Tibial artery (tissue), 4 donors: ENCODE data around the gene A4GALT.

Source experiments
- DNase-seq, 2 donors: peaks; one replicate each; pipeline ENCODE4 v3.0.0-alpha.2; 2019
- H3K27ac ChIP-seq, 2 donors: fragments of 200-600 bp; sonication (generic) in 1 of 2; 1 replicate in 1 of 2; 2 replicates in 1 of 2; pipeline ENCODE4 v1.5.1; 2018 to 2019; ENCODE audit warnings: mild to moderate bottlenecking in 1 of 2
- H3K27me3 ChIP-seq, 2 donors: fragments of 200-600 bp; sonication (generic) in 1 of 2; one replicate each; pipeline versions ENCODE4 v1.5.1 to v1.6.0; 2016 to 2019
- H3K36me3 ChIP-seq, 3 donors: fragments of 200-600 bp; sonication (generic) in 2 of 3; one replicate each; pipeline ENCODE4 v1.5.1; 2016 to 2019; ENCODE audit warnings: mild to moderate bottlenecking in 2 of 3
- H3K4me1 ChIP-seq, 4 donors: fragments of 200-600 bp; sonication (generic) in 2 of 4; 1 replicate in 3 of 4; 2 replicates in 1 of 4; pipeline ENCODE4 v1.5.1; 2016 to 2019
- H3K4me3 ChIP-seq, 2 donors: fragments of 200-600 bp; sonication (generic) in 1 of 2; 1 replicate in 1 of 2; 2 replicates in 1 of 2; pipeline ENCODE4 v1.5.1; 2018 to 2019; ENCODE audit warnings: mild to moderate bottlenecking in 2 of 2
- H3K9me3 ChIP-seq, 3 donors: fragments of 200-600 bp; sonication (generic) in 1 of 3; one replicate each; pipeline ENCODE4 v1.5.1; 2016 to 2019
- CTCF ChIP-seq, 2 experiments: fragments of 200-600 bp in 1 of 2; fragments of 450-650 bp in 1 of 2; IDR thresholded peaks; one replicate each; pipeline ENCODE4 v1.5.1; 2017 to 2019; ENCODE audit warnings: antibody characterized with exemption in 2 of 2, mild to moderate bottlenecking in 1 of 2, moderate library complexity in 1 of 2
- intact Hi-C: fragments of 100-400 bp; cut with DNase I; formaldehyde crosslinking; loops from one replicate; pipeline ENCODE4 v1.15.0; 2023; ENCODE audit warnings: low total_unique reads

A4GALT gene

GRCh38 chr22:42693055-42693762, 27.5 kb downstream of the A4GALT start:
- Histone ChIP-seq H3K4me3 (no peak overlapping the region), H3K4me1 (peaks cover 6 to 74% (median 48%) of the 10 kb centered on the region in 4 donors), H3K27ac (peak overlapping the region; percentile 65 to 93), H3K27me3 (no peaks in the 10 kb centered on the region), H3K36me3 (peaks cover 23 to 45% (median 28%) of the 10 kb centered on the region in 3 donors), H3K9me3 (no peaks in the 10 kb centered on the region)
- intact Hi-C loops: no loop called here
- TF ChIP-seq CTCF (IDR thresholded peaks at IDR 0.05): no peak
- DNase-seq: peak in 1 of 2 donors; percentile 62

DNA sequence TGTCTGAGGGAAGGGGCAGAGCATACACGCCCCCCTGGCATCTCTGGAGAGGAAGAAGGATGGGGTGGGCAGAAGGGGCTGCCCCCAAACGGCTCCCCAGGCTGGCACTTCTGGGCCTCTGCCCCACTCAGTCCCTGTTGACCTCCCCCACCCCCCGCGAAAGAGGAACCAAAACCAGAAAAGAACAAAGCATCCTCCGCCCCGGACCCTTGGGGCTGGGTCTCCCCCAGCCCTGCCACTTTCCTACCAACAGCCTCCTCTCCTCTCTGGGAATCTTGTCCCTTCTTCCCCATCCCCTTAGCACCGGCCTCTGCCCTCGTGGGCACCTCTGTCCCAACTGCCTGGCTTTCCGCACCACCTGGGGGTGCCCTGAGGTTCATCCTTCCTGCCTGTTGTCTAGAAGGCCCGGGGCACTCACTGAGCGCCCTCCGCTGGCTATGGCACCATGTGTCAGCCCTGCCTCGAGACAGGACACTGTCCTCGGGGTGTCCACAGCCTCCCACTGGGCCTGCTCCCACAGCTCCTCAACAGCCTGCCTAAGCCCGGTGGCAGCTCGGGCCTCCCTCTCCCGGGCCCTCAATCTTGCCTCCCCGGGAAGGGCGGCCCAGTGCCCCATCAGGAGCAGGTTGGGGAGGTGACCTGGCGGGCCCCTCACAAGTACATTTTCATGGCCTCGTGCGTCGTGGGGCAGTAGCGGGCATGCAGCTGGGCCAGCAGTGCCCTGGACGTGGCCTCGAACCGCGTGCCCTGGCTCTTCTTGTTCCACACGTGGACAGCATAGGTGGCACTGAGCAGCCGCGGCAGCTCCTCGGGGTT, 28.2 kb downstream of the A4GALT start:
- intact Hi-C loops: no loop called here
- peak in 1 of 2 donors; percentile 62 for DNase-seq
- H3K4me1 ChIP-seq: peaks cover 5 to 75% (median 48%) of the 10 kb centered on the region in 4 donors
- no peak overlapping the region for H3K4me3 ChIP-seq
- H3K9me3 ChIP-seq: no peaks in the 10 kb centered on the region
- TF ChIP-seq CTCF (IDR thresholded peaks at IDR 0.05): no peak
- H3K27ac ChIP-seq: peak overlapping the region; percentile 65 to 93
- no peaks in the 10 kb centered on the region for H3K27me3 ChIP-seq
- H3K36me3 ChIP-seq: peaks cover 23 to 45% (median 28%) of the 10 kb centered on the region in 3 donors

- H3K27ac ChIP-seq: peak overlapping the region; percentile 65 to 93
Measured at GRCh38 chr22:42691440-42691839, 29.2 kb downstream of the A4GALT start.

DNA sequence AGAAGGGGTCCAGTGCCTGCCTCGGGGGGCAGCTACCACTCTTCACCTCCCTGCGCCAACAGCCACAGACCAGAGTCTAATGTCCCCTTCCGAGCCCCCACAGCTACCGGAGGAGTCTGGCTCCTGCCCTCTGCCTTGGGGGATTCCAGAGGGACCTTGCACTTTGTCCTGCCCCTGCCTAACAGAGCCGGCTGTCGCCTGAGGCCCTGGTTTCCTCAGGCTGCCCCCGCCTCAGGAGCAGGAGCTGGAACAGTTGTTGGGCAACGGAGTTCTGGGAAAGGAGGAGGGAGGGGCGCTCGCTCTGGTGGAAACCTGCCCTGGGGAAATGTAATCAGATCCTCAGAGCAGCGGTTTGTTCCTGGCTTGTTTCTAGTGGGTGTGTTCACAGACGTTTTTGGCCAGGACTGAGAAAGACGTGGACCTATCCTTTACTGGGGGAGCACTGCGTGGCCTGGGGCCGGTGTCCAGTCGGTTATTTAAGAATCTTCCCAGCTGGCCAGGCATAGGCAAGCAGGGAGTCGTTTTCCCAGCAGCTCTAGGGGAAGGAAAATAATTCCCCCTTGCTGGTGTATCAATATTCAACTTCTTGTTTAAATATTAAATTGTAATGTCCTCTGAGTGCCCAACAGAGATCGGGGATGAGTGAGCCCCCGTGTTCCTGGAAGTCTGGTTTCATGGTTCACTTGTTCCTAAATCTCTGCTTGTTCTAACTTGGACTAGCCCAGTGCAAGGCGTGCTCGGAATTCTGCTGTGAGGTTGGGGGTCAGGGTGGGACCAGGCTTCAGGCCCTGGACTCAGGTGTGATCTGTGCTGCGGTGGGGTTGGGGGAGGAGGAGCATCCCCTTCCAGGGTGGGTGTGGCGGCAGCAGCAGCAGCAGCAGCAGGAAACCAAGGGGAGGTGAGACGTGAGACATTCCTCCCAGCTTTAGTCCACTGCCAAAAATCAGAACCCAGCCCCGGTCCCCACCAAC, 32.1 kb downstream of the A4GALT start:
- Histone ChIP-seq H3K36me3 (peaks cover 8 to 27% (median 14%) of the 10 kb centered on the region in 3 donors), H3K27ac (peak overlapping the region; percentile 89 to 96), H3K27me3 (no peaks in the 10 kb centered on the region), H3K9me3 (no peaks in the 10 kb centered on the region), H3K4me1 (peaks cover 0 to 87% (median 63%) of the 10 kb centered on the region in 4 donors), H3K4me3 (peak overlapping the region in 1 of 2 donors; percentile 0)
- TF ChIP-seq CTCF (IDR thresholded peaks at IDR 0.05): no peak
- intact Hi-C loops: no loop called here
- peak; percentile 96 to 98 for DNase-seq

More at GRCh38 chr22:42691440-42691839, 29.2 kb downstream of the A4GALT start:
- Histone ChIP-seq H3K36me3 (peaks cover 23 to 45% (median 28%) of the 10 kb centered on the region in 3 donors), H3K4me1 (peaks cover 2 to 75% (median 48%) of the 10 kb centered on the region in 4 donors), H3K4me3 (no peak overlapping the region), H3K9me3 (no peaks in the 10 kb centered on the region), H3K27me3 (no peaks in the 10 kb centered on the region)
- DNase-seq: peak in 1 of 2 donors; percentile 64
- intact Hi-C loops: no loop called here
- no peak for TF ChIP-seq CTCF (IDR thresholded peaks at IDR 0.05)
